GM18868 (cell line): ENCODE data around the gene ATF7.
"Not testable (repeated sequence)": the region's sequence is repeated elsewhere in the genome, so short reads cannot be mapped to it uniquely, and the experiment has no call there.

Source experiments
- ATAC-seq: cut with Tn5 transposase; IDR thresholded peaks from one replicate; pipeline ENCODE4 v1.9.1; 2021; ENCODE audit warnings: mild to moderate bottlenecking, moderate library complexity; ENCODE audit not compliant: unreplicated experiment

The ATF7 gene

DNA sequence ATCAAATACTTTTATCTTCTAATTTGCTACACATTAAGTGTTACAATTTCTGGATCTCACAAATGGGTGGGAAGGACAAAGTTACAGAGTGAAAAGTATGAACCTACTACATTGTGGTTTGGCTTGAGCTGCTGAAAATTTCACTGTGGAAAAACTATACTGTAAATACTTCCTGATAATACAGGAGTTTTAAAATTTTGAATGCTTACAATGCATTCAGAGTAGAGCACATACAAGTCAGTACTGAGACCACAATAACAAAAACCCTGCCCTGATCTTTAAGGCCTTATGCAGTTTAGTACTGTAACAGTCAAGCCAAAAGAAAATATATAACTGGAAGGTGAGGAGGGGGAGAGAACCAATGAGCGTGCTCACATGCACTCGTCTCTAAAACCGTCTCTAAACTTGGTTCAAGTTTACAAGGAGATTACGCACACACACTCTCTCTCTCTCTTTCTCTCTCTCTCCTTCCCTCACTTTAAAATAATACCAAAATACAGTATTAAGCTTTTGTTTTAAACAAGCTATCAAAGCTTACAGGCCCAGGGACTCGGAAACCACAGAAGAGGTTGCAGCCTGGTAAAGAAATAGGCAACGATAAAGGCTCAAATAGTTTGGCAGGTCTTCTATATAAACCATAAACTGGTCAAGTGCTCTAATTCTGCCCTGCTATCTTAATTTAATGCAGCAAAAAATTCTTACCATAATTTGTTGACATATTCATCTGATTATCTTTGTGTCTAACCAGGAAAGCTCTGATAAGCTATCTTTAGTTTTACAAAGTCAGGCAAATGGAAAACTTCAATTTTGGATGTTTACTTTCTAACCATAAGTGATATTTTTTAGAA lies 58.0 kb downstream of the ATF7 start:
- no peak for ATAC-seq

DNA sequence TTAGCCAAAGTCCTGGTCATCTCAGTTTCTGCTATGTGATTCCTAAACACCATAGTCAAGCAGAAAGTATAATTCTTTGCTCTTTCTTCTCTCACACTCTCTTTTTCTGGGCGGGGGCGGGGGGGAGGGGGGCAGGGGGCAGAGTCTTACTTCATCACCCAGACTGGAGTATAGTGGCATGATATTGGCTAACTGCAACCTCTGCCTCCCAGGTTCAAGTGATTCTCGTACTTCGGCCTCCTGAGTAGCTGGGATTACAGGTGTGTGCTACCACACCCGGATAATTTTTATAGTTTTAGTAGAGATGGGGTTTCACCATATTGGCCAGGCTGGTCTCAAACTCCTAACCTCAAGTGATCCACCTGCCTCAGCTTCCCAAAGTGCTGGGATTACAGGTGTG lies 60.8 kb downstream of the ATF7 start:
- ATAC-seq: not testable (repeated sequence)

DNA sequence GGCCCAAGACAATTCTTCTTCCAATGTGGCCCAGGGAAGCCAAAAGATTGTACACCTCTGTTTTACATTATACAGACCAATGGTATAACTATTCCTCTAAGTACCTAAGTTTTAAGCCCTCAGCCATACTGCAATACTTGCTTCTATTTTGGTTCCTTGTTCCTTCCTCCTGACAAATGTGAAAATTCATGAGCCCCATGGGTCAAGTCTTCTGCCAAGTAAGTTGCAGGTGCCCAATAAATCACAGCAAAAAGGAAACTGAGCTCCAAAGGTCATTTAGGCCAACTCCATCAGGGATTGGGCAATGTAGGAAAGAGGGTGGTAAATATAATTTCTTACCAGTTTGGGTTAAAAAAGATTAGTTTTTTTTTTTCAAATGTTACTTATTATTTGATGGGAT lies 61.2 kb downstream of the ATF7 start:
- ATAC-seq: no peak

DNA sequence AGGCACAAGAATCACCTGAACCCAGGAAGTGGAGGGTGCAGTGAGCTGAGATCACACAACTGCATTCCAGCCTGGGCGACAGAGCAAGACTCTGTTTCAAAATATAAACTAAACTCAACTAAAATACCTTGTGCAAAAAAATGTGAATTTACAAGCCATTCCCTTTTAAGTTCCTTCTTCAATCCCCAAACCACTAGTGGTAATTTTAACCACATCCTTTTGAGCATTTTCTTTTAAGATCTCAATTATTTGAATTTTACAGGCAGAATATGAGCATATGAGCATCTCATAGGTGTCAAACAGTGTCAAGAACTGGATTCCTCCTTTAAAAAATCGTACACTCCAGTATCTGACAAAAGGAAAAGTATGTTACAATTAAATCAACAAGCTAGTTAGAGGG lies 61.9 kb downstream of the ATF7 start:
- no peak for ATAC-seq

DNA sequence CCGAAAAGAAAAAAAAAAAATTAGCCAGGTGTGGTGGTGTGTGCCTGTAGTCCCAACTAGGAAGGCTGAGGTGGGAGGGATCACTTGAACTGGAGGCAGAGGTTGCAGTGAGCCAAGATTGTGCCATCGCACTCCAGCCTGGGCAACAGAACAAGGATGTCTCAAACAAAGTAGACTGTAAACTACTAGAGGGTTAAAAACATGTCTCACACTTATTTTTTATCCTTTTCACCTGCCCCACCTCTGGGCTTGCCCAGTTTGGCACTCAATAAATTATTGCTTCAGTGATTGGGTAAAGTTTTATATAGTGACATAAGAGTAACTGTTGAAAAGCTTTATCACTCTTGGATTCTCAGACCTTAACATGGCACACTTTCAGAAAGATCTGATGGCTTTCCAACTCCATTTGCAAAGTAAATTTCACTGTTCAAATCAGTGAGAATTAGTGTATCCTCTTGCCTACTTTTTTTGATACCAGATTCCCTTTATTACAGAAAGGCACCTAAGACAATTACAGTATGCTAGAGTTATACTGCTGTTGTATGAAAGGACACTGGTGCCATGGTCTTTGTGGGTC lies 62.6 kb downstream of the ATF7 start:
- no peak for ATAC-seq

DNA sequence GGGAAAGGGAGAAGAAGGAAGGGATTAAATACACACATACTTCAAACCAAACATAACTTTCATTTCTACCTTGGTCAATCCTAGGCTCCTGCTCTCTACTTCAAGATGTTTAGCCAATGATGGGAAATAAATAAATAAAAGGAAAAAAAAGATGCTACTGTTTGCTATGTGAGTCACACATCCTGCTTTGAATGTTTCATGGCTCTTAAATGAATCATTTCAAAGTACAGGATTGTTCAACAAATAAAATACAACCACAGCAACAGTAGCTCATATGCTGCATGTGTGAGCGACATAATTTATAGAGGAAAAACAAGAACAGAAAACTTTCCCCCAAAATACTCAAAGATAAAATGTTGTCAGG lies 64.6 kb downstream of the ATF7 start:
- ATAC-seq: no peak

DNA sequence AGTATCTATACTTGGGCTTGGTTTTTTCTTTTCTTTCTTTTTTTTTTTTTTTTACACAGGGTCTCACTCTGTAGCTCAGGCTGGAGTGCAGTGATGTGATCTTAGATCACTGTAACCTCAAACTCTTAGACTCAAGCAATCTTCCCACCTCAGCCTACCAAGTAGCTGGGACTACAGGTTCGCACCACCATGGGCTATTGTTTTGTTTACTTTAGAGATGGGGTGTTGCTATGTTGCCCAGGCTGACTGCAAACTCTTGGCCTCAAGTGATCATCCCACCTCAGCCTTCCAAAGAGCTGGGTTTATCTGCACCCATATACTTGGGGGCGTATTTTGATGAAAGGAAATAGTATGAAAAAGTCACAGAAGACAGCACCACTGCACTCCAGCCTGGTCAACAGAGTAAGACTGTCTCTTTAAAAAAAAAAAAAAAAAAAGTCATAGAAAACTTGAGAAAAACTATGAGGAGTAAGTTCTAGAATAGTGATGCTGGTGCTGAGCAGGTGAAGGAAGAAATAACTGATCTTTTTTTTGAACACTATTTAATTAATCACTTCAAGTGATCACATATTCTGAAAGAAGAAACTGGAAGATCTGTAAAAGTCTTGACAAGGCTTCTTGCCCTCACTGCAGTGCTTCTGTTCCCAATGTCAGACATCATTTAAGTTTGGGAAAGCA lies 65.1 kb downstream of the ATF7 start:
- ATAC-seq: no peak

DNA sequence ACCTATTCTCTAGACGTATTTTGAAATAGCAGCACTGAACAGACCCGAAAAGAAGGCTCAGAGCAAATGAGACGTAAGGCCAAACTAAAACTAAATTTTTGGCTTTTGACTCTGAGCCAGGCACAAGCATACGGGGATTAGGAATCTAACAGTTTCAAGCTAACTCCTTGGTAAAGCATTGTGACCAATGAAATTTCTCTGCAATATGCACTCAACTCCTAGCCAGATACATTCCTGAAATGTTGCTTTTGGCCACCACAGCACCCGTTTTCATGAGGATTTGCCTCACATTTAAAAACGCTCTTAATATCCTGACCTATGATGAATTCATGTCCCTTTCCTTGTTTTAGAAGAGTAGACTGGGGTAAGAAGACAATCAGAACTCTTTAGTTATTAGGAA lies 65.8 kb downstream of the ATF7 start:
- no peak for ATAC-seq

DNA sequence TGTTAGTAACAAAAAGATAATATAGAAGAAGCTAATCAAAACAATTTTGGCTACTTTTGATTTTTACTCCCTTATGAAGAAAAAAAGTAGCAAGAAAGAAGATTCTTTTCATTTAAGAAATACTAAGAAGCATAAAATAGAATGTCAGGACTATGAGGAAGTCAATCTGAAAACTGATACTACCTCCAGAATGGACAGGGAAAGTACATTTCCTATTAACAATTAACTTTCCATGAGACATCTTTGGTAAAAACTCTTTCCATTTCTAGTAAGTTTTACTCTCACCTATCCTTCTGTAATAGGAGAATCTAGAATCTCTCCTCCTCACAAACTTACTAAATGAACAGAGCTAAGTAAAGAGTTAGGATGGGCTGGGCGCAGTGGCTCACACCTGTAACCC lies 67.6 kb downstream of the ATF7 start:
- ATAC-seq: no peak

DNA sequence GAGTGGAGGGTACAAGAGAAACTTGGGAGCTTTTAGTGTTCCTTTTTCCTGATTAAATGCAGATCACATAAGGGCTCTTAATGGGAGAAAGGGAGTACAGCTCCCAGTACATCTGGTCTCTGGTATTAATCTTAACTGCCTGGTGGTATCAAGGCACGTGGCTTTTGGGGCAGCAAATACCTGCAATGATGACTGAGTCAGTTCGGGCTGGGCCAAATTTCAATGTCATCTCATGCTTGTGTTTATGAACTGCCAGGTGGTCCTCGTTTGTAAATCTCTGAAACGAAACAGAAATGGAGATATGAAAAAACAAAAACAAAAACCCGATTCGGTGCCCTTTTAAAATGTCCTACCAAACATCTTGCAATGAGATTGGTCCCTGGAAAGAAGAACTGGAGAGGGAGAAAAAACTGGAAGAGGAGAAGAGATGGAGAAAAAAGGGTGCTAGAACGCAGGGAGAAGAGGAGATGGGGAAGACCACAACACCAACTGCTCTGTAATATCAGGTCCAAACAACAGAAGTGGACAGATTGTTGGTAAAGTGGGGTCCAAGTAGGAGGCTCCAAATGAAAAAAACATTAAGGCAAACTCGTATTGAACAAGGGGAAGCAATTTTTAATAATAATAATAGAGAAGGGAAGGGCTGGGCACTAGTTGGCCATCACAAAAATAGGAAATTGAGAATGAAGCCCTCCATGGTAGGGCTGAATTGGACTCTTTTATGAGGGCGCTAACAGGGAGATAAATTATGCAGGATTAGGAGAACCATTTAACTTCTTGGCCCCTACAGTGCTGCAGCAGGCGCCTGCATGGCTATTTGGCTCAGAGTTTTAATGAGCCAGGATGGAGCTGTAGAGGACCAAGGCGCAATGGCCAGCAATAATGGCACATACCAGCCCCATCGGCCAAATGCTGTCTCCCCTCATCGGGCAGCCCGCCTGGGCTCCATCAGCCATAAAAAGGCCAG lies 73.5 kb downstream of the ATF7 start:
- ATAC-seq: no peak

DNA sequence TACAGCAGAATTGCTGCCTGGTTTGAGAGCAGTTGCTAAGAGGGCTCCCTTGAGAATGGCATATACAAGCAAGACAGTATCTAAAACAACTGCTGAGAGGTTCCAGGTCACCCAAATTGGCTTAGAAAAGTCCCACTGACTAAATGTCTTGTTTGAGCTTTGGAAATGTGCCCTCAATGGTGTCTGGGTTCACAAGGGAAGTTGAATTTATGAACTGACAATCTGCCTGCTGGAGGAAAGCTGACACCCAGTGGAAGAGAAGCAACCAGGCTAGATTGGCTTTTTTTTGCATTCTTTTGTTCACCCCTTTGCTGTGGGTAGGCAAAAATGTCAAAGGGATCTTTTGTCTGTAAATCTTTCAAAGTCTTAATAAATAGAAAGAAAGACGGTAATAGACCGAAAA lies 74.3 kb downstream of the ATF7 start:
- peak; percentile 56 for ATAC-seq

DNA sequence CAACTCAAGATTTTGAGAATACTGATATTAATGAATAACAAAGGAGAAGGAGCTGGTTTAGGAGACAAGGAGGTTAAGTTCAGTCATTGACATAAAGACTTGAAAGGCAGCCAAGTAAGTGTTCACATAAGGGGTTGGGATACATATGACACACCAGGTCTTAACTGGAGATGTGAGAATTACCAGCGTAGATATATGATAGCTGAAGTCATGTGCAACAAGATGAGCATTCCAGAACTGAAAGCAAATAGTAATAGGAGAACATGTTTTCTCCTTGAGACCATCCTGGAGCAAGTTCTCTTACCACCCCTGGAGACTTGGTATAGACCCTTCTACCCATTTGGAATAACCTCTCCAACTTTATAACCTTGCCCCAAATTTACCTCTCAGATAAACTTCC lies 75.6 kb downstream of the ATF7 start:
- ATAC-seq: no peak

DNA sequence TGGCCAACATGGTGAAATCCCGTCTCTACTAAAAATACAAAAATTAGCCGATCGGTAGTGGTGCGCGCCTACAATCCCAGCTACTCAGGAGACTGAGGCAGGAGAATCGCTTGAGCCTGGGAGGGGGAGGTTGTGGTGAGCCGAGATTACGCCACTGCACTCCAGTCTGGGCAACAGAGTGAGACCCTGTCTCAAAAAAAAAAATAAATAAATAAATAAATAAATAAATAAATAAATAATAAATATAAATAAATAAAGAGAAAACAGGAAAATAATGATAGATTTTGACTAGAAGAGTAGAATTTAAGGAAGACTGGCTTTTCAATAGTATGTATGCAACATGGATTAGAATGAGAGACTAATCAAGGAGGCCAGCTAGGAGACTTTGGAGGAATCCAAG lies 76.1 kb downstream of the ATF7 start:
- not testable (repeated sequence) for ATAC-seq

DNA sequence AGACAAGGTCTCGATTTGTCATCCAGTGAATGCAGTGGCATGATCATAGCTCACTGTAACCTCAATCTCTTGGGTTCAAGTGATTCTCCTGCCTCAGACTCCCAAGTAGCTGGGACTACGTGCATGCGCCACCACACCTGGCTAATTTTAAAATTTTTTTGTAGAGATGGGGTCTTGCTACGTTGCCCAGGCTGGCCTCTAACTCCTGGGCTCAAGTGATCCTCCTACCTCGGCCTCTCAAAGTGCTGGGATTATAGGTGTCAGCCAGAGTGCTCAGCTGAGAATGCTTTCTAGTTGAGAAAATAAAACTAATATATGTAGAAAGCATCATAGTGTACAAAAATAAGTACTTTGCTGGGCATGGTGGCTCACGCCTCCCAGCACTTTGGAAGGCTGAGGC lies 77.8 kb downstream of the ATF7 start:
- not testable (repeated sequence) for ATAC-seq

DNA sequence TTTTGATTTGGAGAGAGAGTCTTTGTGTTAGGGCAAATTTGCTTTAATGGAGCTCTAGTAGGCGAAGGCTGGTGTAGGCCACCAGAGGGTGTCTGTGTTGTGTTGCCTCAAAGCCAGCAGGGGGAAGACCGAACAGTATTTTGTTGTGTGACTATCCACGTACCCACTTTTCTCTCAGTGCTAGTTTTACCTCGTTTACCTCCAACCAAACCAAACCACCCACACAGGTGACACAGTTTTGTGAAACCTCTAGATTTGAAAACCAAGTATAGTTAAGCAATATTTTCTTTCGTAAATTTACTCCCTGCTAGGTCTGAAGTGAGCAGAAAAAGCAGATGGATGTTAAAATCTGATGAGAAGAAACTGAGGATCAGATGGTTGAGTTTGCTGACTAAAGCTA lies 82.6 kb downstream of the ATF7 start:
- ATAC-seq: peak; percentile 87

DNA sequence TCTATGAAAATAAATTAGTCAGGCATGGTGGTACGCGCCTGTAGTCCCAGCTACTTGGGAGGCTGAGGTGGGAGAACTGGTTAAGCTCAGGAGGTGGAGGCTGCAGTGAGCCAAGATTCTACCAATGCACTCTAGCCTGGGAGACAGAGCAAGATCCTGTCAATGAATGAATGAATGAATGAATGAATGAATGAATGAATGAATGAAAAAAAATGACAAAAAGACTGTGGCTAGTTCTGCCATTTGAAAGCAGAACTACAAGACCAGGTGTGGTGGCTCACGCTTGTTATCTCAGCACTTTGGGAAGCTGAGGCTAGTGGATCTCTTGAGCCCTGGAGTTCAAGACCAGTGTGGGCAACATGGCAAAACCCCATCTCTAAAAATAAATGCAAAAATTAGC lies 86.7 kb downstream of the ATF7 start:
- ATAC-seq: no peak

DNA sequence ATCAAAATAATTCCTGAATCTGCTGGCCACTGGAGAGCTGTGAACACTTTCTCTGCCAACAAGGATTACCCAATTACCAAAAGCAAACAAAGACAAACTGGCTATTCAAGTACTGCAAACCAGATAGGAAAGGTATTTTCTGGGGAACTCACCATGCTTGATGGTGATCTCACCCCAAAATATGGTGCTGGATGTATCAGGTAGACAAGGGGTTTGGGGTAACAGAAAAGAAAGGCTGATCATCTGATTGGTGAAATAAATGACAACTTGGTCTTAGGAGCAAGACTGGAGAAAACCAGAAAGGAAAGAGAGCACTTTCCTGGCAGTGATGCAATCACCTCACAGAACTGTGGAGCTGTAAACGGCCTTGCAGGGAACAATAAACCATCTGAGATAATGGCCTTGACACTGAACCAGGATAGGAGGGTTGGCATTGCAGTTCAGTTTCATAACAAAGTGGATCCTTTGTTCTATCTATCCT lies 87.9 kb downstream of the ATF7 start:
- ATAC-seq: no peak

DNA sequence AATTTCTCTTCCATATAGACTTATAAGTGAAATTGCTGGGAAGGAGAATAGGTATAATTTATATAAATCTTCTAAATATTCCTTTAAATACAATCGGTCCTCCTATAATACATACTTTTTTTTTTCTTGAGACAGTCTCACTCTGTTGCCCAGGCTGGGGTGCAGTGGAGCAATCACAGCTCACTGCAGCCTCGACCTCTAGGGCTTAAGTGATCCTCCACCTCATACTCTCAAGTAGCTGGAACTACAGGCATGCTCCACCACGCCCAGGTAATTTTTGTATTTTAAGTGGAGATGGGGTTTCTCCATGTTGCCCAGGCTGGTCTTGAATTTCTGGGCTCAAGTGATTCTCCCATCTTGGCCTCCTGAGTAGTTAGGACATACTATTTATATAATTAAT lies 89.2 kb downstream of the ATF7 start:
- ATAC-seq: no peak

DNA sequence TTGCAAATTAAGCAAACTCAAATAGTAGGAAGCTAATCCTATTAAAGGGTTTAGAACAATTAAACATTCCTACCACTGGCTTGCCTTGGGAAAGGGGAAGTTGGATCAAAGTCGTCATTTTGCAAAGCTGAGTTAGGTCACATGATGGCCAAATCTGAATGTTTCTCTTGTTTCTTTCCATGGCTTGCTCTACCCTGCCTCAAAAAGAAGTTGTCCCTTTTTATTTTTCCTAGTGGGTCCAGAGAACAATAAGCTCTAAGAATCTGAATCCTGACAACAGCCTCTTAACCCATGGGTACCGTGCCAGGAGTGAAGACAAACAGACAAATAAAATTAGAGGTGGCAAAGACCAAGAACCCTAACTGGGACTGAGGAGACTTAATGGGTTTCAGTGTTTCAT lies 92.7 kb downstream of the ATF7 start:
- no peak for ATAC-seq

DNA sequence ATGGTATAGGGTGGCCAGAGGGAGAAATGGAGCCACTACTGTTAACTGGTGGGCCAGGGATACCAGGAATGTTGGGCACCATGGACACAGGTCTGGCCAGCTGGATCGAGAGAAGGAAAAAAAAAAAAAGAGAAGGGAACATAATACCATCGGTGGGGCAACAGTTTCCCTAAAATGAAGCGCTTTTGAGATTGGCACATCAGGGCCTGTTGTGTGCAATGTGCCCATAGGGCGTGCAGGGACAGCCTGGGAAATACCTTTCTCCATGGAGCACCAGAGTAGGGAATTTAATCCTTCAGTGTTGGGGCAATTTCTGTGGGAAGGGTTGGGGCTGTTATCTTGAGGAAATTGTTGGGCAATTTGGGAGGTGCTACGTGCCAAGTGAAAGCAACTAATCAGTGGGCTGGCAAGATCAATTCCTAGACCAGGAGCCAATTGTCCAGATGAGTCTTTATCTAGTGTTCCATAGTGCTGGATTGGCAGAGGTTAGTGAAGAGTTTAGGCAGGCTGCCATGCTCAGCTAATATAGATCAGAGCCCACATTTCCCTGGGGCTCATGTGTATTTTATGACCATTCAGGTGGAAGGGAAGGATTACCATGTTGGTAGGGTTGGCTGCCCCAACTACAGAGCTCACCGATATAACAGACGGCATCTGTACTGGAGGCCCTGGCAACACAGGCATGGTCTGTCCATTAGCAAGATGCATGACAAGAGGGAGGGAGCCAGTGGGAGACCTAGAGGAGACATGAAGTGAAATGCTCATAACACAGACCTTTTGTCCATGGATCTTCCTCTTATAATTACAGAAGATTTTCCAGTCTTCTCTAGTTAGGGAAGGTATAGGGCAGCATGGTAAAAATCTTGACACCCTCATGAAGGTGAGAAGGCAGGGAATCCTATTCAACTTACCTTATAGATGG lies 93.4 kb downstream of the ATF7 start:
- no peak for ATAC-seq
